Keratinocyte (primary cell): ENCODE measurements around the gene ZNF335.

Experiments
- CTCF ChIP-seq, 3 experiments: IDR thresholded peaks in 1 of 3; conservative IDR thresholded peaks in 1 of 3; optimal IDR thresholded peaks in 1 of 3; 2 replicates in 2 of 3; 3 replicates in 1 of 3; pipeline versions ENCODE3 to v1.5.1; 2011; ENCODE audit warnings: low read length in 3 of 3, mild to moderate bottlenecking in 3 of 3, moderate library complexity in 2 of 3, control low read depth in 1 of 3, inconsistent platforms in 1 of 3; ENCODE audit not compliant: insufficient read depth in 2 of 3; ENCODE audit errors: extremely low read depth in 1 of 3
- EZH2 ChIP-seq: IDR thresholded peaks from one replicate; pipeline ENCODE4 v1.6.1; 2012; ENCODE audit warnings: inconsistent platforms, mild to moderate bottlenecking, low read length, moderate library complexity

- TF ChIP-seq EZH2 (no peak), CTCF (optimal IDR thresholded peaks at IDR 0.05 in 1 of 3, IDR thresholded peaks at IDR 0.05 in 1 of 3, conservative IDR thresholded peaks at IDR 0.05 in 1 of 3; ENCODE audit: extremely low read depth in 1 of 3, insufficient read depth in 2 of 3, low read length in 3 of 3) (no peak)
Measured at GRCh38 chr20:45918779-45919537, 53.0 kb downstream of the ZNF335 start.
